GM21825 (cell line): ENCODE results near the gene SAMD5.
"Not testable (repeated sequence)": the region's sequence is repeated elsewhere in the genome, so short reads cannot be mapped to it uniquely, and the experiment has no call there.

Source experiments
- ATAC-seq: cut with Tn5 transposase; IDR thresholded peaks from one replicate; pipeline ENCODE4 v1.9.1; 2021; ENCODE audit warnings: mild to moderate bottlenecking, moderate library complexity; ENCODE audit not compliant: unreplicated experiment

Gene SAMD5

DNA sequence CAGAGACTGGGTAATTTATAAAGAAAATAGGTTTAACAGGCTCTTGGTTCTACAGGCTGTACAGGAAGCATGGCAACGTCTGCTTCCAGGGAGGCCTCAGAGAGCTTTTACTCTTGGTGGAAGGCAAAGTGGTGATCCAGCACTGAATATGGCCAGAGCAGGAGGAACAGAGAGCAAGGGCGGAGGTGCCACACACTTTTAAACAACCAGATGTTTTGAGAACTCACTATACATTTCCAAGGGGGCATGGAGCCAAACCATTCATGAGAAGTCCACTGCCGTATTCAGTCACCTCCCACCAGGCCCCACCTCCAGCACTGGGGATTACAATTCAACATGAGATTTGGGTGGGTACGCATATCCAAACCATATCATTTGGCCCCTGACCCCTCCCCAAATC lies 18.7 kb downstream of the SAMD5 start:
- no peak for ATAC-seq

DNA sequence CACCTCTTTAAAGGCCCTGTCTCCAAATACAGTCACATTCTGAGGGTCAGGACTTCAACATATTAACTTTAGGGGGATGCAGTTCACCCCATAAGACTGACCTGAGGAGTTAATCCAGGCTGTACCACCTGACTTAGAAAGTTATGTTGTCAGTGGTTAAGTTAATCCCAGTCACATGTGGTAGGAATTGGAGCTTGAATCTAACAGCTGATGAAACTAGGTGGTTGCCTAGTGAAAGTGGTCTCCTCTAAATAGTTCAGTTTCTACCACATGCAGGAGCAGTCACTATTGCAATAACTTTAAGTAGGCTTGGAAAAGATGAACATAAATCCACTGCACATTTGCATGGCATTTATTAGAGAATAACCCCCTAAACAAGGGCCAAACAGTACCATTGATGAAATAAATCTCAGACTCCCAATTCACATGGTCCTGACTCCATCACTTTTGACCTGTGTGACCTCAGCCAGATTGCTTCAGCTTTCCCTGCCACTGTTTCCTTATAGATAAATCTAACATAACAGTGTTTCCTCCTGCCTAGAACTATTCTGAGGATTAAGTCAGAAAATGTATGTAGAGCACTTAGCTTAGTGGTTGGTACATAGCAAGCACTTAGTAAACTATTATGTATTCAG lies 20.1 kb downstream of the SAMD5 start:
- ATAC-seq: no peak

DNA sequence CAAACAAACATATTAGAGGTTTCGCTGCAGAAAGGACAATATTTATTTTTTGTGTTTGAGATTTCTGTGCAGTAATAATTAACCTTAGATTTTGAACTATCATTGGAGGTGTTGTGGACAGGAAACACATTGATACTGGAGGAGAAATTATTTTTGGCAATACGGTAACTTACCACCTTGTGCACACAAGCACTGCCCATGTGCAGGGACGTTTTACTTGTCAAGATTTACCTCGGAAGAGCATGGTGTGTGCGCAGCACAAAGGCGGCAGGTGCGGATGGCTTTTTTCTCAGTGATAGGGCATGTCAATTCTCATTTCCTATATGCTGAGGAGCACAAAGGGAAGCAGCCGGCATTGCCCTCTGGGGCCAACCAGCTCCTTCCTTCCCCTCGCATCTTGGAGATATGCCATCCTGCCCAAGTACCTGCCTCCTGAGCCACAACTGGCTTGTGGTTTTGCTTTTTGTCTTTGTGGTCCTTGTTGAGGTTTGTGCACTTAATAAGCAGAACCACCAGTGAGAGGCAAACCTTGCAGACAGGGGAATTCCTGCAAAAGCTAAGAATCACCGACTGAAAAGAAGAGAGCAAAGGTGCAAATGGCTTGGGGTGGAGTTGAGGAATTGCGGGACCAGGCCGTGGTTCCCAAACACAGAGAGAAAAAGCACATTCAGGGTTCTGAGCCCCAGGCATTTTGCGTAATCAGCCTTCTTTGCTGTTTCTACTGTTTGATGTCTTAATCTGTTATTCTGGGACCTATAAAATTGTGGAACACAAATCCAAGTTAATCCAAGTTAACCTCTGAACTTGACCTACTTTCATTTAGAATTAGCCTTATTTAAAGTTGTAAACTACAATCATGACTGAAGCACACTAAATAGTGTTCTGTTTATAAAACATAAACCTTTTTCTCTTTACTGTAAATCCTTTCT lies 21.9 kb downstream of the SAMD5 start:
- peak; percentile 68 for ATAC-seq

DNA sequence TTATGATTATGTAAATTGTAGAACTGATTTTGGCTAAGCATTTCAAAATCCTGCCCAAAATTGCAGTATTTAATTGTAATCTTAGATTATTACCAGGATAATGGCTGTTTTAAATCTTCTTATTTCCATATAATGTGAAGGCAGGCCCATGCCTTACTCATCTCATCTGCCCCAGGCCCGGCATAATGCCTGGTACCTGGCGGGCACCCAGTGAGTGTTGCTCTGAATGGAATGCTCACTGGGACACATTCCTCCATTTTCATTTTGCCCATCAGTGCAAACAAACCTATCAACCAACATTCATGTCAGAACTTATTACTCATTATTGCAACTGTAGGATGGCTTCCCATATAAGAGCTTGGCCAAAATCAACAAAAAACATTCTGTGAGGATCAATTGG lies 22.8 kb downstream of the SAMD5 start:
- ATAC-seq: no peak

DNA sequence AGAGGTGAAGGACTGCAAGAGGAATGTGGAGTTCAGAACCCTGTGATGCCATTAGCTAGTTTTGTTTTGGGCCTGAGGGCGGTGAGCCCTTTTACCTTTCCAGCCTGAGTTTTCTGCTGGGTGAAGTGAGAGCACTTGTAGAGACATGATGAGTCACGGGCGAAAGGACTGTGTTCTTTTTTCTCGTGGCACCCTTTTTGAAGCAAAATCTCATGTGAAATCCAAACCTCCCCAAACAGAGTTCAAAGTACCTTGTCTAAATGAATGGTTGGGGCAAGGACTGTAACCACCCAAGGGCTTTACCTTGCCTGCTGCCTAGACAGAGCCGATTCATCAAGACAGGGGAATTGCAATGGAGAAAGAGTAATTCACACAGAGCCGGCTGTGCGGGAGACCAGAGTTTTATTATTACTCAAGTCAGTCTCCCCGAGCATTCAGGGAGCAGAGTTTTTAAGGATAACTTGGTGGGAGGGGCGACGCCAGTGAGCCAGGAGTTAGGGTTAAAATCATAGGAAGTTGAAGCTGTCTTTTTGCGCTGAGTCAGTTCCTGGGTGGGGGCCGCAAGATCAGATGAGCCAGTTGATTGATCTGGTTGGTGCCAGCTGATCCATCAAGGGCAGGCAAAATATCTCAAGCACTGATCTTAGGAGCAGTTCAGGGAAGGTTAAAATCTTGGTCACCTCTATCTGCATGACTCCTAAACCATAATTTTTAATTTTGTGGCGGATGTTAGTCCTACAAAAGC lies 25.8 kb downstream of the SAMD5 start:
- ATAC-seq: no peak

DNA sequence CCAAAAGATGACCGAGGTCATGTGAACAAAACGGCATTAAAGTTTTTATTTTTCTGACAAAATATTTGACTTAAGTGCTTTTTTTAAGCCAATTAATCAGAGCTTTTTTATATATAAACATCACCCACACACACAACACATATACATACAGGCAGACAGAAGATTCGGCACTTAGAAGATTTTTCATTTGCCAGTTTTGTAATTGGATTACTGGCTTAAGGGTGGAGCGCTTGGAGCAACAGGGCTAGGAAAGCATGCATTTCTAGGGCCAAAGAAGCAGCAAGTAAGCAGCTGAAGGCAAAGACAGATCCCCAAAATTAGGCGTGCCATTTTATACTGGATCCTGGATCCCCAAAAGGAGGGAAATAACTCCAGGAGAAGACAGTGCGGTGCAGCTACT lies 30.3 kb downstream of the SAMD5 start:
- ATAC-seq: no peak

DNA sequence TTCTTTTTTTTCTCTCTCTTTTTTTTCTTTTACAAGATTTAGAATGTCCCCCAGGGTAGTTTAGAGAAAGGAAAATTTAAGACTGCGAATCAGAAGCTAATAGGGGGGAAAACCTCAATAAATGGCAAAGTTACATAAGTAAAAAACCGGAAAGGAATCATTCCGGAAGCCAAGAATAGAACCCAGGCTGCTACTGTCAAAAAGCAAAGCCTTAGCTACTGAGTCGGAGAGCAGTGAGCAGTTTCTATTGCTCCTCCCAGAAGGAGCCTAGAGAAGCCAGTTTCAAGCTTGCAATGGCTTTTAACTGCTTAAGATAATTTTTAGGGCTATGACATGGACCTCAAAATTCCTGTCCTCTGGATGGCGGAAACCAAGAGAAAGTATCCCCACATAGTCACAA lies 31.6 kb downstream of the SAMD5 start:
- ATAC-seq: no peak

DNA sequence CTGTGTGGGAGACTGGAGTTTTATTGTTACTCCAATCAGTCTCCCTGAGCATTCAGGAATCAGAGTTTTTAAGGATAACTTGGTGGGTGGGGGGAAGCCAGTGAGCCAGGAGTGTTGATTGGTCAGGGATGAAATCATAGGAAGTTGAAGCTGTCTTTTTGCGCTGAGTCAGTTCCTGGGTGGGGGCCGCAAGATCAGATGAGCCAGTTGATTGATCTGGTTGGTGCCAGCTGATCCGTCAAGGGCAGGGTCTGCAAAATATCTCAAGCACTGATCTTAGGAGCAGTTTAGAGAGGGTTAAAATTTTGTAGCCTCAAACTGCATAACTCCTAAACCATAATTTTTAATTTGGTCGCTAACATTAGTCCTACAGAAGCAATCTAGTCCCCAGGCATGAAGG lies 33.9 kb downstream of the SAMD5 start:
- ATAC-seq: not testable (repeated sequence)

DNA sequence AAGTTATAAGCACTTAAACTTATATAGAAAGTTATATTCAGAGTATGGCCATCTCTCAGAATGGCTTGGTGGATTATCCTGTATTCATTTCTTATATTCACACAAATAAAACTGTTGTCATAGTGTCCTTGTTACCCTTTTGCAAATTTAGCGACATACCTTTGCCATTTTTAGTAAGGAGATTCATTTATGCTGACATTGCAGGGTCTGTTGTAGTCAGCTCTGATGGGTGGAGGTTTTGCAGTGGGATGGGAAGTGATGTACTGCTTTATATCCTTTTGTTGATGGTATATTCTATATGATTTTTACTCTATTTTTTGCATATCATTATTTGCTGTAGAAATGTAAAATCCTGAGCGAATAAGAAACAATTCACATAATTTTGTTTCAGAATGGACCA lies 35.9 kb downstream of the SAMD5 start:
- ATAC-seq: no peak

DNA sequence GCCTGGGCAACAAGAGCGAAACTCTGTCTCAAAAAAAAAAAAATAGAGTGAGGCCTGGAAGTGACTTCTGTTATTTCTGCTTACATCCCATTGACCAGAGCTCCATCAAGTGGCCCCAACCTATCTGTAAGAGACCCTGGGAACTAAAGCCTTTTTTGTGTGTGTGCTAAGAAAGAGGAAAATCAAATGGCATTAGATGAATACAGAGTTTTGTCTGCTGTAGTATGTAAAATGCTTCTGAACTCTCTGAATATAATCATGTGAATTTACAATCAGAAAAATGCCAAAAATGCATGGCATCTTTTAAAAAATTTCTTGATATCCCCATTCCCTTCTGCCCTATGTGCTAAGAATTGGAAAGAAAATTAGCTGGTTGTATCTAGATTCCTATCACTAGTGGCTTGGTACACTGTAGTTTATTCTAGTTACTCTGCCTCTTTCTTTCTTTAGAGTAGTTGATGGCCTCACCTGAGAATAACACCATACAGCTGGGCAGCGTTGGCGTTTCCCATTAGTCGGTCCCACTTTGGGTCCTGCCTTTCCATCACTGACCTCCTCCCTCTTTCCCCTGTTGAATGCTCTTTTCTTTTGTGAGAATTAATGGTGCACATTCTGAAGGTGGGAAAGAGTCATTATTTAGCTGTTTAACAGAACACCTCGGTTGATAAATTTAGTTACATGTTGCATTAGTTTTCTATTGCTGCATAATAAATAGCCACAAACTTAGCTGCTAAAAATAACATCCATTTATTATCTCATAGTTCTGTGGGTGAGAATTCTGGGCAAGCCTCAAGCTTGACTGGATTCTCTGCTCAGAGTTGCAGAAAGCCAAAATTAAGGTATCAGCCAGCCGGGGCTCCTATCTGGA lies 38.2 kb downstream of the SAMD5 start:
- ATAC-seq: no peak

DNA sequence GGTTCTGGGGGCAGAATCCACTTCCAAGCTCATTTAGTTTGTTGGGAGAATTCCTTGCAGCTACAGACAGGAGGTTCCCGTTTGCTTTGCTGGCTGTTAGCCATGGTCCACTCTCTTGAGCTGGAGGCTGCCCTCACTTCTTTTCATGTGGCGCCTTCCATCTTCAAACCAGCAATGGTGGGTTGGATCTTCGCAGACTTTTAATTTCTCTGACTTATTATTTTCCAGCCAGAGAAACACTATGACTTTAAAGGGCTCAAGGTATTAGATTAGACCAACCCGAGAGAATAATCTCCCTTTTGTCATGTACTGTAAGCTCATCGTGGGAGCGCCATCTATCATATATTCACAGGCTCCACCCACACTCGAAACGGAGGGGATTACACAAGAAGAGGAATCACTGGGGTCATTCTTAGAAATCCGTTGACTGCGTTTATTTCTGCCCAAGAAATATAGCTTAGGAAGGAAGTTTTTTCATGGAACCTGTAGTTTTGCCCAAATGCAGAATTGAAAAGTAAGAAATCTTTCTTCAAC lies 38.9 kb downstream of the SAMD5 start:
- no peak for ATAC-seq

DNA sequence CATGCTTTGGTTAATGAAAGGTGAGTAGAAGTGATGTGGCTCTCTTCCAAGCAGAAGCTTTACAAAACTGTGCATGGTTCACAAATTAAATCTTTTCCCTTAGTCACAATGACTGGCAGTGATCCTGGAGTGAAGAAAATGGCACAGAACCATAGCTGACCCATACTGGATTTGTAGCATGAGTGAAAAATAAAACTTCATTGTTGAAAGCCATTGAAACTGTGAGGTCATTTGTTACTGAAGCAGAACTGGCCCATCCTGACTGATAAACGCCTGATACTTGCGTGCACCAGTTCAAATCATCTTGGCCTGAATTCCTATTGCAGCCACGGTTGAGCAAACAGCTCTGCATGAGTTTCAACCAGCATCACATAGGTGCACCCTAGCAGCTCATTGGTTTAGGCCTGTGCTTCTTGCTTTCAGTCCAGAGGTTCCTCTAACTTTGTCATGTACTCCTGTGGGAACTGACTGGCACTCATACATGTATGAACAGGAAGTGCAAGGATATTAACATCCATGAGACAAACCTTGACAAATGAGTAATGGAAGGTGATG lies 40.5 kb downstream of the SAMD5 start:
- no peak for ATAC-seq

DNA sequence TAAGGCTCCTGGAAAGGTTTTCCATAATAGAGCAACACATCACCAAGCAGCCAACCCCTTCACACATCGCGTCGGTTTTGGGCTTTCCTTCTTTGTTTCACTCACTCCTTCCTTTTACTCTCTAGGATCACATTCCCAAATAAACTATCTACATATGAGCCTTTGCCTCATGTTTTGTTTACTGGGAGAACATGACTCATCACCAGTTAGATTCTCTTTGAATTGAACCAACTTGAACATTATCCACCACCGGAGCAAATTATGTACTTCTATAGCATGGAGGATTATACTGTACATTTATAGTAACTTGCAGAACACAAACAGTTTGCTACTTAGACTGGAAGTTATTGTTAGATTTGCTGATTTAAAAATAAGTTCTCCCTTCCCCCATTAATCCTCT lies 41.0 kb downstream of the SAMD5 start:
- no peak for ATAC-seq

DNA sequence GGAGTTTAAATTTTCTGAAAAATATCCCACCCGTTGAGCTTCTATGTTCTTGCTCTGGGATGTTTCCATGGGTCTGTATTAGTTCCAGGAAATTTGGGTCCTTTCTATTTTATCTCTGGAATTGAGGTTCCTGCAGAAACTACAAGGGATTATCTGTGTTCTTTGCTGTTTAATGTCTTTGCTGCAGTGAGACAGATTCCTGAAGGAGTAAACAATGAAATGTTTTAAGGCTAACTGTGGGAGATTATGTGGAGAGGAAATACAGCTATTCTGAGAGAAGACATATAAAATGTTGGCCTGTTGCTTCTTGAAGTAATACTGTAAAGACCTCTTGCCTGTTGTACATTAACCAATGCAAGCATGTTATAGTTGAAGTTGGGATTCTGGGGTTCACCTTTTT lies 43.5 kb downstream of the SAMD5 start:
- no peak for ATAC-seq

DNA sequence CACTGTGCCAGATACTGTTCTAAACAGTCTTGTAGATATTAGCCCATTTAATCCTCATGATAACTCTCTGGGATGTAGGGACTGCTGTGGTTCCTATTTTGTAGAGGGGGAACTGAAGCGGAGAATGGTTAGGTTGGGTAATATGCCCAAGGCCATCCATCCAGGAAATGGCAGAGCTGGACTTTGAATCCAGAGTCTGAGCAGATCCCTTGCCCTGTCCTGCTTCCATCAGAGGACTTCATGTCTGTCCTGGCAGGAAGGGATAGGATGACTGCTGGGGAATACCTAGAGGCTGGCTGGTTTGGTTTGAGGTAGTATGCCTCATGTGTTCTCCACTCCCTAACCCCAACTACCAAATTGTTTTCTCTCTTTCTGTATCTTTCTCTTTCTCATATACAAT lies 44.6 kb downstream of the SAMD5 start:
- ATAC-seq: no peak

DNA sequence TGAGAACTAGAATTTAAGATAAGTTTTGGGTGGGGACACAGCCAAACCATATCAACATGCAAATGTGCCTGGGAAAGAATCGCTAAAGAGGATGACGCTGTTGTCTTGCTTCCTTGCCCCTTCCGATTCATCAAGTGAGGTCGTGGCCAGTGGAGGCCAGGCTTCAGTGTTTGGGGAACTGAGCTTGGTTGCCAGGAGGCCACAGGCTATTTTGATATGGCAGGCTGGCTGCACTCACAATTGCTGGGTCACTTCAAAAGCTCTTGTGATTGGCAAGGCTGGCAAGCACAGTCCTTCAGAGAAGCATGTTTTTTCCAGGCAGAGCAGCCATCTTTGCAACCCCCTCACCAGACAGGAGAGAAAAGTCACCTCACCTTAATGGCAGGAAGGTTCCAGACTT lies 45.8 kb downstream of the SAMD5 start:
- ATAC-seq: no peak

DNA sequence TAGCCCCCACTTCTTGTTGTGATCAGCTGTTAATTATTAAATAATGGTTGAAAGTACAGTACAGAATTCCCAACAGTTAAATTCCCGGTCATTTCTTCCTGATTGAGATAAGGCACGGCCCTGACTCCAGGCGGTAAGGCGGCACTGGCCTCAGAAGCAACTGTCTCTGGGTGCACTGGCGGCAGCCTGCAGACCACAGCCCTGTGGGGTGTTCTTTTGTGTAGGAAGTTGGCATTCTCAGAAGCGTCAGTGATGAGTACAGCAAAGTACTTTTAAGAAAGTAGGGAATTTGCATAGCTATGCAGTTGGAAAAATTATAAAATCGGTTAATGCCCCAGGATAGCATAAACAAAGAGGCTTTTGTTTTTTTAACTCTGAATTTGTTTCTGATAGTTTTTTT lies 50.5 kb downstream of the SAMD5 start:
- ATAC-seq: no peak

DNA sequence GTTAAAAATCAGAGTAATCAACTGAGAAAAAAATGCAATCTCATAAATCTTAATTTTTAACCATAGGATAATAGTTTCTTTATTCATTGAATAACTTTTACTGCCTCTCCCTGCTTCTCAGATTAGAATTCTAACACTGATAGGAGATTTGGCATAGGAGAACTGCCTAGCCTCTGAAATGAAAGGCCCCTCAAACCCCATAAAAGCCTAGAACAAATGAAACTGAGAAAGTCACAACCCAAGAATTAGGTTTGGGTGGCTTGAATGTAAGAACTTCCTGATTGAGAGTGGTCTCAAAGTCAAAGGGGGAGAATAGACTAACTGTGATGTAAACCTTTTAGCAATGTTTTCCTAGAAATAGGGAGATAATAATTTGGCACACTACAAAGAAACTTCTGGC lies 52.2 kb downstream of the SAMD5 start:
- no peak for ATAC-seq

DNA sequence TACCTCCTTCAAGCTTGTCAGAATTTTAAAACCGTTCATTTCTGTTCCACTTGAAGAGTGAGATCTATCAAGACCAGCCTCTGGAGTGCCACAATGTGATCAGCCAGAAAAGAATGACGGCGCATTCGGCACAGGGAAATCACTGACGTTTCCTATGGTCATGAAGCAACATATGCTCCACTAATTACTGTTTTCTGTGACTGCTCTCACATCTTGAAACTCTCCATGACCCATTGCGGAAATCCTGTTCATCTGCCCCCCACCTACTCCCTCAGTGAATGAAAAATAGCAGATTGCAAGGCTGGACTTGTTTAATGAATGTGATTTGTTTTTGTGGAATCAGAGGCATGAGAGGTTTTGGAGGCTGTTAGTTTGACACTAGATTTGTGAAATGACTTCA lies 53.2 kb downstream of the SAMD5 start:
- ATAC-seq: no peak

DNA sequence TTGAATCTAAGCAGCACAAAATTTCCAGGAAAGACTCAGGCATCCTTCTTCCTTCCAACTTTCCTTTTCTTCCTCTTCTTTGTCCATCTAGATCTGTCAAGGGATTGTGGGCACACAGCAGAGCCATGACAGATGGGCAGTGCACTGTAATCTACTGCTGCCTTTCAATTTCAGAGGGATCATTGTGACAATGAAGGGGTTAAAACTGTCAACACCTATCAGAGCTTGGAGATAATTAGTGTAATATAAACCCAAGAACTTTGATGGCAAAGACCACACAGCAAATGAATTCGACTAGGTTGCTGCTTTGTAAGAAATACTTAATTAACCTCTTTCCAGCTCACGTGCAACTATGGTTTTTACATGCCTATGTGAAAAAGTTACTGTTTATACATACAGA lies 55.0 kb downstream of the SAMD5 start:
- ATAC-seq: no peak
